NCI-H187 (cell line): Measurements from ENCODE around the gene FRMD4A.
"Not testable (repeated sequence)": the region's sequence is repeated elsewhere in the genome, so short reads cannot be mapped to it uniquely, and the experiment has no call there.

Experiments used
- DNase-seq, 2 experiments: peaks; one replicate each; lab custom pipeline; 2025; lab: John Stamatoyannopoulos, UW

Gene FRMD4A

GRCh38 chr10:14146501-14146900, 184.2 kb downstream of the FRMD4A start:
- no peak for DNase-seq

GRCh38 chr10:14146025-14146424, 184.7 kb downstream of the FRMD4A start:
- DNase-seq = no peak

- DNase-seq = no peak
Observed at GRCh38 chr10:14144451-14144850, 186.3 kb downstream of the FRMD4A start.

- DNase-seq = no peak
Observed at GRCh38 chr10:14142606-14143250, 188.0 kb downstream of the FRMD4A start.

- no peak for DNase-seq
Observed at GRCh38 chr10:14141283-14141682, 189.4 kb downstream of the FRMD4A start.

- DNase-seq = no peak
Observed at GRCh38 chr10:14137391-14137790, 193.3 kb downstream of the FRMD4A start.

- not testable (repeated sequence) for DNase-seq
Observed at GRCh38 chr10:14135196-14135595, 195.5 kb downstream of the FRMD4A start.

- DNase-seq = no peak
Observed at GRCh38 chr10:14134275-14134674, 196.4 kb downstream of the FRMD4A start.

GRCh38 chr10:14131261-14131960, 199.3 kb downstream of the FRMD4A start:
- DNase-seq = no peak

- no peak for DNase-seq
Observed at GRCh38 chr10:14129770-14130169, 201.0 kb downstream of the FRMD4A start.

GRCh38 chr10:14128519-14128918, 202.2 kb downstream of the FRMD4A start:
- DNase-seq = no peak

GRCh38 chr10:14126697-14127440, 203.9 kb downstream of the FRMD4A start:
- DNase-seq = no peak

GRCh38 chr10:14125564-14125963, 205.2 kb downstream of the FRMD4A start:
- no peak for DNase-seq

GRCh38 chr10:14124941-14125340, 205.8 kb downstream of the FRMD4A start:
- DNase-seq = no peak

GRCh38 chr10:14123139-14123538, 207.6 kb downstream of the FRMD4A start:
- DNase-seq = no peak

GRCh38 chr10:14120812-14121211, 209.9 kb downstream of the FRMD4A start:
- no peak for DNase-seq

GRCh38 chr10:14118953-14119352, 211.8 kb downstream of the FRMD4A start:
- no peak for DNase-seq

- DNase-seq = no peak
Observed at GRCh38 chr10:14116837-14117236, 213.9 kb downstream of the FRMD4A start.

- DNase-seq = no peak
Observed at GRCh38 chr10:14116021-14116420, 214.7 kb downstream of the FRMD4A start.

- no peak for DNase-seq
Observed at GRCh38 chr10:14114791-14115190, 215.9 kb downstream of the FRMD4A start.

GRCh38 chr10:14112056-14112455, 218.7 kb downstream of the FRMD4A start:
- DNase-seq = no peak

- DNase-seq = no peak
Observed at GRCh38 chr10:14111208-14111607, 219.5 kb downstream of the FRMD4A start.

GRCh38 chr10:14106828-14107227, 223.9 kb downstream of the FRMD4A start:
- DNase-seq = no peak
